MM.1S (cell line): ENCODE data around the gene IL23A.

Experiments
- DNase-seq: peaks from one replicate; pipeline ENCODE4 v3.0.0-alpha.2; 2015
- H2AFZ ChIP-seq: fragments of 300-600 bp; sonication (generic); 2 replicates; pipeline ENCODE4 v1.6.0; 2016; ENCODE audit warnings: antibody characterized with exemption, low read length
- H3F3A ChIP-seq: fragments of 300-600 bp; sonication (generic); 2 replicates; pipeline ENCODE4 v1.6.1; 2016; ENCODE audit warnings: mild to moderate bottlenecking, antibody characterized with exemption, low read length, moderate library complexity, mixed read lengths; ENCODE audit not compliant: insufficient read depth
- H3K27ac ChIP-seq: fragments of 300-600 bp; sonication (generic); 2 replicates; pipeline ENCODE4 v1.5.1; 2016; ENCODE audit warnings: mild to moderate bottlenecking, low read length
- H3K27me3 ChIP-seq: fragments of 300-600 bp; sonication (generic); replicated peaks from 2 replicates; pipeline ENCODE4 v1.6.0; 2016; ENCODE audit warnings: low read length; ENCODE audit not compliant: insufficient read depth
- H3K36me3 ChIP-seq: fragments of 300-600 bp; sonication (generic); replicated peaks from 2 replicates; pipeline ENCODE4 v1.6.1; 2016; ENCODE audit warnings: mild to moderate bottlenecking, low read length, mixed read lengths; ENCODE audit not compliant: insufficient read depth
- H3K4me1 ChIP-seq: fragments of 300-600 bp; sonication (generic); 2 replicates; pipeline ENCODE4 v1.6.1; 2016; ENCODE audit warnings: low read length, mixed read lengths
- H3K4me2 ChIP-seq: fragments of 300-600 bp; sonication (generic); 2 replicates; pipeline ENCODE4 v1.6.0; 2016; ENCODE audit warnings: low read depth, low read length
- H3K4me3 ChIP-seq: fragments of 300-600 bp; sonication (generic); 2 replicates; pipeline ENCODE4 v1.5.1; 2016; ENCODE audit warnings: low read length, mixed read lengths
- H3K79me2 ChIP-seq: fragments of 300-600 bp; sonication (generic); 2 replicates; pipeline ENCODE4 v1.6.1; 2016; ENCODE audit warnings: mixed run types, low read length, mixed read lengths
- H3K9ac ChIP-seq: fragments of 300-600 bp; sonication (generic); 2 replicates; pipeline ENCODE4 v1.6.1; 2016; ENCODE audit warnings: low read length, mixed read lengths
- H3K9me2 ChIP-seq: fragments of 300-600 bp; sonication (generic); replicated peaks from 2 replicates; pipeline ENCODE4 v1.6.1; 2016; ENCODE audit warnings: mild to moderate bottlenecking, low read length, mixed read lengths; ENCODE audit not compliant: insufficient read depth
- H3K9me3 ChIP-seq: fragments of 300-600 bp; sonication (generic); replicated peaks from 2 replicates; pipeline ENCODE4 v1.6.1; 2016; ENCODE audit warnings: mild to moderate bottlenecking, low read length, mixed read lengths; ENCODE audit not compliant: insufficient read depth
- H4K20me1 ChIP-seq: fragments of 300-600 bp; sonication (generic); 2 replicates; pipeline ENCODE4 v1.6.1; 2016; ENCODE audit warnings: mild to moderate bottlenecking, low read length, moderate library complexity, mixed read lengths; ENCODE audit not compliant: insufficient read depth
- EZH2 ChIP-seq: fragments of 300-600 bp; sonication (generic); optimal IDR thresholded peaks from 2 replicates; pipeline ENCODE3; 2017; ENCODE audit warnings: low read depth, mild to moderate bottlenecking, antibody characterized with exemption, low read length, mixed read lengths
- EZH2phosphoT487 ChIP-seq: fragments of 300-600 bp; sonication (generic); IDR thresholded peaks from 2 replicates; pipeline ENCODE4 v1.6.1; 2018; ENCODE audit warnings: antibody characterized with exemption, low read length
- TF ChIP-seq, protein P1 (sequence below): fragments of 300-600 bp; sonication (generic); IDR thresholded peaks from 2 replicates; pipeline ENCODE4 v1.5.1; 2016; ENCODE audit warnings: antibody characterized with exemption, low read length, mixed read lengths

Gene IL23A

GRCh38 chr12:56377989-56378316, 39.3 kb downstream of the IL23A start:
- H3K79me2 ChIP-seq, result no peaks in the 10 kb centered on the region
- peaks cover 14% of the 10 kb centered on the region for H3F3A ChIP-seq
- no peaks in the 10 kb centered on the region for H3K36me3 ChIP-seq
- H3K9ac ChIP-seq, result no peak overlapping the region
- H3K4me2 ChIP-seq, result no peak overlapping the region
- H2AFZ ChIP-seq, result no peak overlapping the region
- no peaks in the 10 kb centered on the region for H3K27me3 ChIP-seq
- no peaks in the 10 kb centered on the region for H3K9me2 ChIP-seq
- H4K20me1 ChIP-seq, result no peaks in the 10 kb centered on the region
- no peak overlapping the region for H3K4me3 ChIP-seq
- H3K4me1 ChIP-seq, result peaks cover 15% of the 10 kb centered on the region
- no peaks in the 10 kb centered on the region for H3K9me3 ChIP-seq
- TF ChIP-seq EZH2phosphoT487 (no peak), EZH2 (no peak)
- TF ChIP-seq, protein P1, sequence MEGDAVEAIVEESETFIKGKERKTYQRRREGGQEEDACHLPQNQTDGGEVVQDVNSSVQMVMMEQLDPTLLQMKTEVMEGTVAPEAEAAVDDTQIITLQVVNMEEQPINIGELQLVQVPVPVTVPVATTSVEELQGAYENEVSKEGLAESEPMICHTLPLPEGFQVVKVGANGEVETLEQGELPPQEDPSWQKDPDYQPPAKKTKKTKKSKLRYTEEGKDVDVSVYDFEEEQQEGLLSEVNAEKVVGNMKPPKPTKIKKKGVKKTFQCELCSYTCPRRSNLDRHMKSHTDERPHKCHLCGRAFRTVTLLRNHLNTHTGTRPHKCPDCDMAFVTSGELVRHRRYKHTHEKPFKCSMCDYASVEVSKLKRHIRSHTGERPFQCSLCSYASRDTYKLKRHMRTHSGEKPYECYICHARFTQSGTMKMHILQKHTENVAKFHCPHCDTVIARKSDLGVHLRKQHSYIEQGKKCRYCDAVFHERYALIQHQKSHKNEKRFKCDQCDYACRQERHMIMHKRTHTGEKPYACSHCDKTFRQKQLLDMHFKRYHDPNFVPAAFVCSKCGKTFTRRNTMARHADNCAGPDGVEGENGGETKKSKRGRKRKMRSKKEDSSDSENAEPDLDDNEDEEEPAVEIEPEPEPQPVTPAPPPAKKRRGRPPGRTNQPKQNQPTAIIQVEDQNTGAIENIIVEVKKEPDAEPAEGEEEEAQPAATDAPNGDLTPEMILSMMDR, result no peak
- no peak overlapping the region for H3K27ac ChIP-seq
- DNase-seq, result no peak

DNA sequence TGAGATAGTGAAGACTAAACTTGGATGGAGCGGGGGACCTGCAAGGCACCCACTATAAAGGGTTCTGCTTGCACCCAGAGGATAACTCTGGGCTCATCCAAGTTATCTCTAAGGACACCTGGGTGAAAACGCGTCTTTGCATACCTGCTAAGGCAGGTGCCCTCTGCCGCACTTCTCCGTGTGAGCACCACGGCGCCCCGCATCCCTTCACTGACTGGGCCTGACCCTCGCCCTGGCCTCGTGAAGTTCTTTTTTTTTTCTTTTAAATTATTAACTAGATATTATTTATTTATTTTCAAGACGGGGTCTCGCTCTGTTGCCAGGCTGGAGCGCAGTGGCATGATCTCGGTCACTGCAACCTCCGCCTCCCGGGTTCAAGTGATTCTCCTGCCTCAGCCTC, 43.9 kb downstream of the IL23A start:
- Histone ChIP-seq H3K4me1 (no peaks in the 10 kb centered on the region), H3K36me3 (no peaks in the 10 kb centered on the region), H3K4me2 (no peak overlapping the region), H2AFZ (no peak overlapping the region), H3K27me3 (no peaks in the 10 kb centered on the region), H4K20me1 (no peaks in the 10 kb centered on the region), H3F3A (no peaks in the 10 kb centered on the region), H3K4me3 (no peak overlapping the region), H3K27ac (no peak overlapping the region), H3K9me2 (no peaks in the 10 kb centered on the region), H3K9ac (no peak overlapping the region), H3K79me2 (no peaks in the 10 kb centered on the region), H3K9me3 (no peaks in the 10 kb centered on the region)
- TF ChIP-seq EZH2 (no peak), EZH2phosphoT487 (no peak)
- TF ChIP-seq, protein P1, result no peak
- DNase-seq, result no peak

GRCh38 chr12:56385873-56386272, 47.2 kb downstream of the IL23A start:
- Histone ChIP-seq H3K9ac (no peak overlapping the region), H3K79me2 (no peaks in the 10 kb centered on the region), H3K27me3 (no peaks in the 10 kb centered on the region), H4K20me1 (no peaks in the 10 kb centered on the region), H3K4me2 (no peak overlapping the region), H2AFZ (no peak overlapping the region), H3K4me1 (no peaks in the 10 kb centered on the region), H3K9me3 (no peaks in the 10 kb centered on the region), H3K9me2 (no peaks in the 10 kb centered on the region), H3K36me3 (no peaks in the 10 kb centered on the region), H3F3A (no peaks in the 10 kb centered on the region), H3K27ac (no peak overlapping the region), H3K4me3 (no peak overlapping the region)
- TF ChIP-seq EZH2phosphoT487 (no peak), EZH2 (no peak)
- TF ChIP-seq, protein P1, result no peak
- no peak for DNase-seq
